ENCODE measurements around the gene LTF. TPM values are rescaled to one million over a fixed set of nuclear protein-coding genes. Genes with fewer than 3 reads are reported as not detected.

LTF gene
- total RNA-seq, 6 donors from 2014 or later: 3.3 to 85.9 (median 12.5) TPM

GRCh38 chr3:46468753-46469600, 4.3 kb upstream of the LTF start:
- Histone ChIP-seq H3K9me3 (no peaks in the 10 kb centered on the region), H3K4me3 (no peak overlapping the region), H3K36me3 (no peaks in the 10 kb centered on the region), H3K27me3 (no peaks in the 10 kb centered on the region), H3K4me1 (peaks cover under 1 to 25% (median 12%) of the 10 kb centered on the region in 4 donors), H3K27ac (peak overlapping the region in 1 of 4 donors; percentile 47)
- ATAC-seq (ENCODE audit: low FRiP score in 2 of 2) (no peak), DNase-seq (no peak)
- WGBS, 2 donors: 84 to 93% methylated on average over 6 of the region's 6 CpGs
- TF ChIP-seq CTCF (IDR thresholded peaks at IDR 0.05) (no peak), POLR2A (IDR thresholded peaks at IDR 0.05) (no peak), POLR2AphosphoS5 (IDR thresholded peaks at IDR 0.05) (no peak), EP300 (IDR thresholded peaks at IDR 0.05) (no peak)

GRCh38 chr3:46467562-46467961, 2.9 kb upstream of the LTF start:
- ATAC-seq (ENCODE audit: low FRiP score in 2 of 2) (no peak), DNase-seq (no peak)
- WGBS, 2 donors: 92 to 93% methylated on average over 4 of the region's 4 CpGs
- Histone ChIP-seq H3K27ac (no peak overlapping the region), H3K4me1 (peaks cover 9 to 39% (median 25%) of the 10 kb centered on the region in 4 donors), H3K4me3 (no peak overlapping the region), H3K9me3 (no peaks in the 10 kb centered on the region), H3K27me3 (no peaks in the 10 kb centered on the region), H3K36me3 (no peaks in the 10 kb centered on the region)
- TF ChIP-seq POLR2AphosphoS5 (IDR thresholded peaks at IDR 0.05) (no peak), POLR2A (IDR thresholded peaks at IDR 0.05) (no peak), CTCF (IDR thresholded peaks at IDR 0.05) (no peak), EP300 (IDR thresholded peaks at IDR 0.05) (no peak)

GRCh38 chr3:46466871-46467403, 2.2 kb upstream of the LTF start:
- H3K4me3 ChIP-seq: no peak overlapping the region
- peaks cover 9 to 45% (median 28%) of the 10 kb centered on the region in 4 donors for H3K4me1 ChIP-seq
- H3K27me3 ChIP-seq: no peaks in the 10 kb centered on the region
- ATAC-seq (ENCODE audit: low FRiP score in 2 of 2): no peak
- H3K36me3 ChIP-seq: no peaks in the 10 kb centered on the region
- TF ChIP-seq CTCF (IDR thresholded peaks at IDR 0.05) (no peak), POLR2AphosphoS5 (IDR thresholded peaks at IDR 0.05) (no peak), POLR2A (IDR thresholded peaks at IDR 0.05) (no peak), EP300 (IDR thresholded peaks at IDR 0.05) (no peak)
- 78 to 86% methylated on average over 1 of the region's 1 CpG for WGBS, 2 donors
- no peak overlapping the region for H3K27ac ChIP-seq
- DNase-seq: no peak
- no peaks in the 10 kb centered on the region for H3K9me3 ChIP-seq

GRCh38 chr3:46466273-46466672, 1.6 kb upstream of the LTF start:
- no peak overlapping the region for H3K27ac ChIP-seq
- H3K27me3 ChIP-seq: no peaks in the 10 kb centered on the region
- DNase-seq (no peak), ATAC-seq (ENCODE audit: low FRiP score in 2 of 2) (peak in 1 of 2 donors; percentile 30)
- no peaks in the 10 kb centered on the region for H3K9me3 ChIP-seq
- no peaks in the 10 kb centered on the region for H3K36me3 ChIP-seq
- peaks cover 9 to 48% (median 30%) of the 10 kb centered on the region in 4 donors for H3K4me1 ChIP-seq
- H3K4me3 ChIP-seq: no peak overlapping the region
- TF ChIP-seq EP300 (IDR thresholded peaks at IDR 0.05) (no peak), POLR2AphosphoS5 (IDR thresholded peaks at IDR 0.05) (no peak), POLR2A (IDR thresholded peaks at IDR 0.05) (no peak), CTCF (IDR thresholded peaks at IDR 0.05) (no peak)
